Measurements from ENCODE around the gene SH3TC2.
A peak's percentile ranks its signal among the peaks of the same experiment; 100 is the strongest.

SH3TC2 gene

GRCh38 chr5:149030838-149031397 lies 31.9 kb downstream of the SH3TC2 start:
- Histone ChIP-seq H3K9ac (no peak overlapping the region), H3K27ac (no peak overlapping the region; the same call in 1 of the 2 replicates), H4K20me1 (ENCODE audit: insufficient read depth) (no peaks in the 10 kb centered on the region), H2AFZ (ENCODE audit: low read depth) (peak overlapping the region; percentile 61), H3K27me3 (ENCODE audit: insufficient read depth, low read depth) (no peaks in the 10 kb centered on the region), H3K4me3 (IDR thresholded peaks at IDR 0.05; ENCODE audit: insufficient read depth, low read depth, low read length) (no peak overlapping the region), H3K36me3 (ENCODE audit: insufficient read depth) (no peaks in the 10 kb centered on the region), H3K4me2 (peak overlapping the region; percentile 51), H3K79me2 (ENCODE audit: insufficient read depth, low read depth) (no peaks in the 10 kb centered on the region), H3K4me1 (ENCODE audit: low read depth, poor library complexity, severe bottlenecking) (peaks cover 45% of the 10 kb centered on the region)
- no peak for TF ChIP-seq CTCF (conservative IDR thresholded peaks at IDR 0.05; ENCODE audit: low read depth, low read length)

- no peak overlapping the region for H3K9ac ChIP-seq
- H2AFZ ChIP-seq (ENCODE audit: low read depth), result peak overlapping the region; percentile 61
- no peaks in the 10 kb centered on the region for H3K36me3 ChIP-seq (ENCODE audit: insufficient read depth)
- peak overlapping the region; percentile 51 for H3K4me2 ChIP-seq
- TF ChIP-seq CTCF (conservative IDR thresholded peaks at IDR 0.05; ENCODE audit: low read depth, low read length), result no peak
- H3K27ac ChIP-seq, result no peak overlapping the region; the same call in 1 of the 2 replicates
- H4K20me1 ChIP-seq (ENCODE audit: insufficient read depth), result no peaks in the 10 kb centered on the region
- peaks cover 42% of the 10 kb centered on the region for H3K4me1 ChIP-seq (ENCODE audit: low read depth, poor library complexity, severe bottlenecking)
- no peak overlapping the region for H3K4me3 ChIP-seq (IDR thresholded peaks at IDR 0.05; ENCODE audit: insufficient read depth, low read depth, low read length)
- no peaks in the 10 kb centered on the region for H3K79me2 ChIP-seq (ENCODE audit: insufficient read depth, low read depth)
- no peaks in the 10 kb centered on the region for H3K27me3 ChIP-seq (ENCODE audit: insufficient read depth, low read depth)
Observed at GRCh38 chr5:149030392-149030791, 32.5 kb downstream of the SH3TC2 start.

- no peaks in the 10 kb centered on the region for H3K36me3 ChIP-seq (ENCODE audit: insufficient read depth)
- H3K4me1 ChIP-seq (ENCODE audit: low read depth, poor library complexity, severe bottlenecking), result peaks cover 42% of the 10 kb centered on the region
- H3K9ac ChIP-seq, result no peak overlapping the region
- H3K27ac ChIP-seq, result no peak overlapping the region
- no peak overlapping the region for H3K4me2 ChIP-seq
- no peaks in the 10 kb centered on the region for H4K20me1 ChIP-seq (ENCODE audit: insufficient read depth)
- no peak overlapping the region for H2AFZ ChIP-seq (ENCODE audit: low read depth)
- H3K79me2 ChIP-seq (ENCODE audit: insufficient read depth, low read depth), result no peaks in the 10 kb centered on the region
- no peaks in the 10 kb centered on the region for H3K27me3 ChIP-seq (ENCODE audit: insufficient read depth, low read depth)
- TF ChIP-seq CTCF (conservative IDR thresholded peaks at IDR 0.05; ENCODE audit: low read depth, low read length), result no peak
- no peak overlapping the region for H3K4me3 ChIP-seq (IDR thresholded peaks at IDR 0.05; ENCODE audit: insufficient read depth, low read depth, low read length)
Observed at GRCh38 chr5:149028984-149029383, 33.9 kb downstream of the SH3TC2 start.

GRCh38 chr5:149028161-149028560 lies 34.7 kb downstream of the SH3TC2 start:
- Histone ChIP-seq H2AFZ (ENCODE audit: low read depth) (no peak overlapping the region), H3K27me3 (ENCODE audit: insufficient read depth, low read depth) (no peaks in the 10 kb centered on the region), H3K4me1 (ENCODE audit: low read depth, poor library complexity, severe bottlenecking) (peaks cover 35% of the 10 kb centered on the region), H3K9ac (no peak overlapping the region), H3K36me3 (ENCODE audit: insufficient read depth) (no peaks in the 10 kb centered on the region), H3K27ac (no peak overlapping the region), H3K4me2 (no peak overlapping the region), H4K20me1 (ENCODE audit: insufficient read depth) (no peaks in the 10 kb centered on the region), H3K4me3 (IDR thresholded peaks at IDR 0.05; ENCODE audit: insufficient read depth, low read depth, low read length) (no peak overlapping the region), H3K79me2 (ENCODE audit: insufficient read depth, low read depth) (no peaks in the 10 kb centered on the region)
- no peak for TF ChIP-seq CTCF (conservative IDR thresholded peaks at IDR 0.05; ENCODE audit: low read depth, low read length)

All from KMS-11 (cell line).